HG03432 (cell line): ENCODE results near the gene PODXL2.

Source experiments
- ATAC-seq: cut with Tn5 transposase; IDR thresholded peaks from one replicate; pipeline ENCODE4 v1.9.1; 2021; ENCODE audit warnings: mild to moderate bottlenecking, moderate library complexity; ENCODE audit not compliant: unreplicated experiment

The PODXL2 gene

DNA sequence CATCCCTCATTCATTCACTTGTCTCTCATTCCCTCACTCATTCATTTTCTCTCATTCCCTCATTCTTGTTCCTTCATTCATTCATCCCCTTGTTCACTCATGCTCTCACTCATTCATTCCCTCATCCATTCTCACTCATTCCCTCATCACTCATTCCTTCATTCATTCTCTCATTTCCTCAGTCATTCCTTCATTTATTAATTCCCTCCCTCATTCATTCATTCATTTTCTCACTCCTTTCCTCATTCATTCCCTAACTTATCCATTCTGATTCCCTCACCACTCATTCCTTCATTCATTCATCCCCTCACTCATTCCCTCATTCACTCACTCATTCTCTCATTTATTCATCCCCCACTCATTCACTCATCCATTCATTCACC lies 57.5 kb downstream of the PODXL2 start:
- ATAC-seq = no peak

DNA sequence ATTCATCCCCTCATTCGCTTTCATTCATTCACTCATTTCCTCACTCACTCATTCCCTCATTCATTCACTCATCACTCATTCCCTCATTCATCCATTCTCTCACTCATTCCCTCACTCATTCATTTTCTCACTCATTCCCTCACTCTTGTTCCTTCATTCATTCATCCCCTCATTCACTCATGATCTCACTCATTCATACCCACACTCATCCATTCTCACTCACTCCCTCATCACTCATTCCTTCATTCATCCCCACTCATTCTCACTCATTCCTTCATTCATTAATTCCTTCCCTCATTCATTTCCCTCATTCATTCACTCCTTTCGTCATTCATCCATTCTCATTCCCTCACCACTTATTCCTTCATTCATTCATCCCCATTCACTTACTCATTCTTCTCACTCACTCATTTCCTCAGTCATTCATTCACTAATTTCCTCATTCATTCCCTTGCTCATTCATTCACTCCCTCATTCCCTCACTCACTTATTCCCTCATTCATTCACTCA lies 58.3 kb downstream of the PODXL2 start:
- no peak for ATAC-seq

DNA sequence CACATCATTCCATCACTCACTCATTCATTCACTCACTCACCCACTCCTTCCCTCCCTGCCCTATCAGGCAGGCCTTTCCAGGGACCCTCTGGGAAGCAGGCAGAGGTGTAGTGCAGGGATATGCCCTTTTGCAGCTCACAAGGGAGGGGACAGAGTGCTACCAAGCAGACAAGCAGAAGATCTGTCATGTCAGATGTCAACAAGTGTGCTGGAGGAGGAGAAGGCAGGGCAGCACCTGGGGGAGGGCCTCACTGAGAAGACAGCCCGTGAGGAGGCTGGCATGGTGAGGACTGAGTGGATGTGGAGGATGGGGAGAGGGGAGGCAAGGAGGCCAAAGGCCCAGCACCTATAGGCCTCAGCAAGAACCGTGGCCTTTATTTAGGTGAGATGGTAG lies 59.0 kb downstream of the PODXL2 start:
- ATAC-seq = no peak

- ATAC-seq = no peak
Observed at GRCh38 chr3:127688416-127689265, 59.7 kb downstream of the PODXL2 start.

- no peak for ATAC-seq
Observed at GRCh38 chr3:127689266-127689860, 60.4 kb downstream of the PODXL2 start.

DNA sequence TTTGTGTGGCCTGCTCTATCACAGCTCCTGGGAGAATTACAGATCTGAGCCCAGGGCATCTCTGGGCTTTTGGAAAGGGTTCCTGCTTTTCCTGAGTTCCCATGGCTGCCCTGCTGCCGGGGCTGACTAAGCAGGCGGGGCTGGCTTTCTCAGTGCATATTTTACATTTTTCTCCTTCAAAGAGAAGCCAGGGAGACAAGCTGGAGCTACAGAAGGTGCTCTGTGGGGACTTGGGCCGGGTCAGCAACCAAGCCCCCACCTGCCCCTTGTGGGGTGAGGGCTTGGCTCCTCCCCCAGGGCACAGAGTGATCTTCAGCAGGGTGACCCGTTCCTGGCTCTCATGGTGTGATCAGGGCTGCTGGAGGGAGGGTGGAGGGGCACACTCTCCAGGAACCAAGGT lies 61.1 kb downstream of the PODXL2 start:
- ATAC-seq = no peak

GRCh38 chr3:127690823-127691452 lies 62.0 kb downstream of the PODXL2 start:
- no peak for ATAC-seq

DNA sequence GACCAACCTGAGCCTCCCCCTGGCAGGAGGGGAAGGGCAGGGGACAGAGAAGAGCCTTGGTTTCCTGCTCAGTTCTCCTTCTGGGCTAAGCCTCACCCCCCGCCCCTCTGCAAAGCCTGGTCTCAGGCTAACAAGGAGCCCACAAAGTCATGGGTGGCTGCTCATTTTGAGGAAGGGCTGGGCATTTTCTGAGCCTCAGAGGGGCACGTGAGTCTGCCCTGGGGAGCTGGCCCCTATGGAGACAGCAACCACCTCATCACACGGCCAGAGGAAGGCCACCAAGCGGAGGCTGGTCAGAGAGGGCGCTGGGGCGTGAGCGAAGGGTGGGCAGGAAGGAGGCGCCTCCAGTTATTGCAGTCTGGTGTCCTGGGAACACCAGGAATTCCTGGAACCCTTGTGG lies 62.5 kb downstream of the PODXL2 start:
- ATAC-seq = no peak

GRCh38 chr3:127691974-127692373 lies 63.0 kb downstream of the PODXL2 start:
- no peak for ATAC-seq

- no peak for ATAC-seq
Observed at GRCh38 chr3:127692501-127693335, 63.7 kb downstream of the PODXL2 start.

DNA sequence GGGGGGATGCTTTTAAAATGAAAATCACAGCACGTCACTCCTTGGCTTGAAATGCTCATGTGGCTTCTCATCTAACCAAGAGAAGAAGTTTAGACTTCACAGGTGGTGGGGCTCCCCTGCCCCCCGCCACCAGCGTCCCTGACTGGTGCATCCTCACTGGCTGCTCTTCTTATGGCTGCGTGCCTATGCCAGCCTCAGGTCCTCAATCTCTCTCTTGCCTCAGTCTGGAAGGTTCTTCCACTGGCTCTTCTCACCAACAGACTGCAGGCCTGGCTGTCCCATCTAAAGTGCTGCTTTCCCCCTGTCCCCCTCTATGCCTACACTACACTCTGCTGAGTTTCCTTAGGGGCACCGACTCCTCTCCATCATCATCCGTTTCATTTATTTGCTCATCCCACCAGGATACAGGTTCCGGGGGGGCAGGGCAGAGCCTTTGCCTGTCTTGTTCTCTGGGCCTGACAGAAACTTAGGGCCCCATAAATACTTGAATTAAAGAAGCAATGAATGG lies 64.4 kb downstream of the PODXL2 start:
- no peak for ATAC-seq

GRCh38 chr3:127694467-127695215 lies 65.7 kb downstream of the PODXL2 start:
- no peak for ATAC-seq

GRCh38 chr3:127697551-127698240 lies 68.7 kb downstream of the PODXL2 start:
- ATAC-seq = peak; percentile 78

DNA sequence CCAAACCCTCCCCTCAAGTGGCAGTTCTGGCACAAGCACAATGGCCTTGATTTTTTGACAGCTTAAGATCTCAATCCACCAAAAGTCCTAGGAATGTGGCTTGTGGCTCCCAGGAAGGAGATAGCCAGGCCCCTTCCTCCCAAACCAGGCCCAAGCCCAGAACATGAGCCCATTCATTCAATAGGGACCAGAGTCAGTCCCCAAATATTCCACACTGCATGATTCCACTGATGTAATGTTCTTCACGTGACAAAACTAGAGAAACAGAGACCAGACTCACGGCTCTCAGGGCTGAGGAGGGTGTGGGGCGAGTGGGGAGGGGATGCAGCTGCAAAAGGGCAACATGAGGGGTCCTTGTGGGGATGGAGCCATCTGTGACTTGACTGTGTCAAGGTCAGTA lies 69.3 kb downstream of the PODXL2 start:
- no peak for ATAC-seq

- no peak for ATAC-seq
Observed at GRCh38 chr3:127698691-127699415, 69.9 kb downstream of the PODXL2 start.

GRCh38 chr3:127699416-127700300 lies 70.7 kb downstream of the PODXL2 start:
- ATAC-seq = no peak

GRCh38 chr3:127700406-127700805 lies 71.4 kb downstream of the PODXL2 start:
- no peak for ATAC-seq
